PC-9 (cell line): Measurements from ENCODE around the gene CD180. TPM values are rescaled to one million over a fixed set of nuclear protein-coding genes. Genes with fewer than 3 reads are reported as not detected.

Experiments
- BruUV-seq: library from RNA; stranded (reverse); fragments of 400-500 nt; replicated peaks from 2 replicates; lab custom pipeline; 2021; lab: Mats Ljungman, UMichigan
- CTCF ChIA-PET: fragments of 300-600 bp; sonication (Branson Sonifier 250); formaldehyde crosslinking; loops from one replicate; lab custom pipeline; 2022; ENCODE audit warnings: antibody characterized with exemption; lab: Charles Lee
- POLR2A ChIA-PET: fragments of 300-600 bp; sonication (Branson Sonifier 250); formaldehyde crosslinking; loops from one replicate; lab custom pipeline; 2022; ENCODE audit warnings: antibody characterized with exemption; ENCODE audit not compliant: unreplicated experiment; lab: Charles Lee
- DNase-seq, 2 experiments: peaks; one replicate each; pipeline versions ENCODE4 v3.0.0 to v3.0.0-alpha.2; 2015 to 2022; ENCODE audit warnings: mixed read lengths in 1 of 2
- H2AFZ ChIP-seq: fragments of 200-600 bp; sonication (generic); 2 replicates; pipeline ENCODE4 v1.8.1; 2017; ENCODE audit warnings: antibody characterized with exemption
- H3F3A ChIP-seq: fragments of 200-600 bp; sonication (generic); 2 replicates; pipeline ENCODE4 v1.8.1; 2017; ENCODE audit warnings: antibody characterized with exemption, mild to moderate bottlenecking, low read depth; ENCODE audit not compliant: insufficient read depth
- H3K27ac ChIP-seq: fragments of 200-600 bp; sonication (generic); 2 replicates; pipeline ENCODE4 v1.6.1; 2016; ENCODE audit warnings: mixed run types
- H3K27me3 ChIP-seq: fragments of 200-600 bp; sonication (generic); 2 replicates; pipeline ENCODE4 v1.6.1; 2016; ENCODE audit warnings: low read depth, mixed run types; ENCODE audit not compliant: insufficient read depth
- H3K36me3 ChIP-seq: fragments of 200-600 bp; sonication (generic); 2 replicates; pipeline ENCODE4 v1.6.1; 2016; ENCODE audit warnings: low read depth, mixed run types
- H3K4me1 ChIP-seq: fragments of 200-600 bp; sonication (generic); replicated peaks from 2 replicates; pipeline ENCODE4 v1.6.1; 2016; ENCODE audit warnings: mixed run types; ENCODE audit not compliant: insufficient read depth
- H3K4me2 ChIP-seq: fragments of 200-600 bp; sonication (generic); 2 replicates; pipeline ENCODE4 v1.6.1; 2017; ENCODE audit warnings: mixed run types
- H3K4me3 ChIP-seq: fragments of 200-600 bp; sonication (generic); 2 replicates; pipeline ENCODE4 v1.6.1; 2016; ENCODE audit warnings: mixed run types
- H3K79me2 ChIP-seq: fragments of 200-600 bp; sonication (generic); 2 replicates; pipeline ENCODE4 v1.6.1; 2017; ENCODE audit warnings: low read depth, mixed run types
- H3K9me2 ChIP-seq: fragments of 200-600 bp; sonication (generic); 2 replicates; pipeline ENCODE4 v1.8.1; 2017; ENCODE audit warnings: mild to moderate bottlenecking; ENCODE audit not compliant: insufficient read depth
- H3K9me3 ChIP-seq: fragments of 200-600 bp; sonication (generic); 2 replicates; pipeline ENCODE4 v1.8.1; 2016; ENCODE audit warnings: low read depth; ENCODE audit not compliant: insufficient read depth
- H4K20me1 ChIP-seq: fragments of 200-600 bp; sonication (generic); 2 replicates; pipeline ENCODE4 v1.8.1; 2017; ENCODE audit not compliant: insufficient read depth
- EZH2 ChIP-seq: fragments of 200-600 bp; sonication (generic); IDR thresholded peaks from 2 replicates; pipeline ENCODE4 v1.8.0; 2017; ENCODE audit warnings: antibody characterized with exemption, low read depth
- intact Hi-C: fragments of 100-400 bp; cut with micrococcal nuclease; formaldehyde crosslinking; loops from one replicate; pipeline ENCODE4 v1.10.0; 2022; ENCODE audit not compliant: unreplicated experiment
- total RNA-seq: library from RNA; stranded (reverse); gene quantifications from 2 replicates; pipeline ENCODE4 v1.2.3, GENCODE V29; 2021
- TF ChIP-seq, protein P1 (sequence below): fragments of 200-600 bp; sonication (generic); conservative IDR thresholded peaks from 2 replicates; pipeline ENCODE4 v1.6.1; 2017; ENCODE audit warnings: mixed run types, antibody characterized with exemption, mild to moderate bottlenecking, moderate library complexity

The CD180 gene
- total RNA-seq, 1 experiment from 2014 or later = not detected

DNA sequence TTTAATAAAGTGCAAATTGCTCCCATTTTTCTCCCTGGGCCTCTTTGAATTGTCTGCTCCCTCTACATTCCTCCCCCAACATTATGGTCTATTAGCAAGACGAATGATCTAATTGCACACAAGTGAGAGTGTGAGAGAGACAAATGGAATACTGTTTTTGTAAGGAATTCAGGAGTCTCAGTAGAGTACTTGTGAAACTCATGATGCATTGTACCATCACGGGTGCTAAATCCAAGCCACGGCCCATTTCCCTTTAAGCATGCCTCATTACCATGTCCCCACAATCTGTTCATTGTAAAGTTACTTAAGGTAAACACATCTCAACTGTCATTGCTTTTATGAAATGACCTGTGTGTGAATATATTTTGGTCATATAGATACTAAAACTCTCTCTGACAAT lies 62.8 kb downstream of the CD180 start:
- Histone ChIP-seq H3K79me2 (no peaks in the 10 kb centered on the region), H3K4me1 (no peaks in the 10 kb centered on the region), H4K20me1 (0 out of 2 replicates have a peak, but pooled peaks cover 3% of the 10 kb centered on the region), H3K27ac (no peak overlapping the region), H3K4me3 (no peak overlapping the region), H3K9me3 (no peaks in the 10 kb centered on the region), H3K36me3 (peaks cover 15% of the 10 kb centered on the region; the same call in 1 of the 2 replicates), H3K9me2 (no peaks in the 10 kb centered on the region; the same call in 1 of the 2 replicates), H3K4me2 (no peak overlapping the region), H2AFZ (no peak overlapping the region), H3K27me3 (no peaks in the 10 kb centered on the region), H3F3A (no peaks in the 10 kb centered on the region)
- intact Hi-C loops = no loop called here
- ChIA-PET CTCF (no interaction called here), POLR2A (no interaction called here)
- no TSS peak for BruUV-seq
- no peak for DNase-seq
- TF ChIP-seq EZH2 = no peak
- TF ChIP-seq, protein P1, sequence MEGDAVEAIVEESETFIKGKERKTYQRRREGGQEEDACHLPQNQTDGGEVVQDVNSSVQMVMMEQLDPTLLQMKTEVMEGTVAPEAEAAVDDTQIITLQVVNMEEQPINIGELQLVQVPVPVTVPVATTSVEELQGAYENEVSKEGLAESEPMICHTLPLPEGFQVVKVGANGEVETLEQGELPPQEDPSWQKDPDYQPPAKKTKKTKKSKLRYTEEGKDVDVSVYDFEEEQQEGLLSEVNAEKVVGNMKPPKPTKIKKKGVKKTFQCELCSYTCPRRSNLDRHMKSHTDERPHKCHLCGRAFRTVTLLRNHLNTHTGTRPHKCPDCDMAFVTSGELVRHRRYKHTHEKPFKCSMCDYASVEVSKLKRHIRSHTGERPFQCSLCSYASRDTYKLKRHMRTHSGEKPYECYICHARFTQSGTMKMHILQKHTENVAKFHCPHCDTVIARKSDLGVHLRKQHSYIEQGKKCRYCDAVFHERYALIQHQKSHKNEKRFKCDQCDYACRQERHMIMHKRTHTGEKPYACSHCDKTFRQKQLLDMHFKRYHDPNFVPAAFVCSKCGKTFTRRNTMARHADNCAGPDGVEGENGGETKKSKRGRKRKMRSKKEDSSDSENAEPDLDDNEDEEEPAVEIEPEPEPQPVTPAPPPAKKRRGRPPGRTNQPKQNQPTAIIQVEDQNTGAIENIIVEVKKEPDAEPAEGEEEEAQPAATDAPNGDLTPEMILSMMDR = no peak

GRCh38 chr5:67133217-67133616 lies 63.4 kb downstream of the CD180 start:
- intact Hi-C loops = no loop called here
- POLR2A ChIA-PET = interaction anchor here (0.6 kb wide), 1 partner anchor 78 kb away, joined by 15 read pairs; no protein-coding TSS in a partner anchor

DNA sequence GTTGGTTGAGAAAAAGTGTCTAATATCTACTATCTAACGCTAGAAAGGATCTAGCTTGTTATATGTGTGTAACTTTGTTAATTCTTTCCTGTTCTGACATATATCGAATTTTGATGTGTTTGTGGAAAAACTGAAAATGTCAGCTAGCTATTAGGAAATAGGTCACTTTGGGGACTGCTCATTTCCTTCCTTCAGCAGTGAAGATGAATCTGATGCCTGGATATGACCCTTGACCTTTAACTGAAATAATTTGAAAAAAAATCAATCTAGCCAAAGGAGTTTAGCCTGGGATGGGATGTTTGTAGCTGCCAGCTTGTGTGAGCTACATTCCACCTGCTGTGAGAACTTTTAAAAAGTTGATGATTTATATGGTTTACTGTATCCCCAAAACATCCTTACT lies 66.8 kb downstream of the CD180 start:
- Histone ChIP-seq H2AFZ (no peak overlapping the region), H3K4me1 (no peaks in the 10 kb centered on the region), H3K79me2 (no peaks in the 10 kb centered on the region), H4K20me1 (0 out of 2 replicates have a peak, but pooled peaks cover 3% of the 10 kb centered on the region), H3K9me3 (no peaks in the 10 kb centered on the region), H3K36me3 (peaks cover 12% of the 10 kb centered on the region; the same call in 1 of the 2 replicates), H3K4me2 (no peak overlapping the region), H3F3A (no peaks in the 10 kb centered on the region), H3K4me3 (no peak overlapping the region), H3K27me3 (no peaks in the 10 kb centered on the region), H3K27ac (no peak overlapping the region), H3K9me2 (no peaks in the 10 kb centered on the region; the same call in 1 of the 2 replicates)
- BruUV-seq = no TSS peak
- ChIA-PET POLR2A (no interaction called here), CTCF (no interaction called here)
- intact Hi-C loops = no loop called here
- no peak for DNase-seq
- TF ChIP-seq, protein P1 = no peak
- TF ChIP-seq EZH2 = no peak

More at GRCh38 chr5:67133217-67133616, 63.4 kb downstream of the CD180 start:
- H2AFZ ChIP-seq = no peak overlapping the region
- CTCF ChIA-PET = interaction anchor here (0.6 kb wide), 1 partner anchor 114 kb away, joined by 3 read pairs; no protein-coding TSS in a partner anchor
- 0 out of 2 replicates have a peak, but pooled peaks cover 3% of the 10 kb centered on the region for H4K20me1 ChIP-seq
- TF ChIP-seq, protein P1 = no peak
- TF ChIP-seq EZH2 = no peak
- no peaks in the 10 kb centered on the region for H3K79me2 ChIP-seq
- H3K36me3 ChIP-seq = peaks cover 19% of the 10 kb centered on the region
- no peak for DNase-seq
- no peaks in the 10 kb centered on the region; the same call in 1 of the 2 replicates for H3K9me2 ChIP-seq
- no peaks in the 10 kb centered on the region for H3F3A ChIP-seq
- no peak overlapping the region for H3K27ac ChIP-seq
- no peaks in the 10 kb centered on the region for H3K9me3 ChIP-seq
- H3K27me3 ChIP-seq = no peaks in the 10 kb centered on the region
- no peaks in the 10 kb centered on the region for H3K4me1 ChIP-seq
- no peak overlapping the region for H3K4me3 ChIP-seq
- BruUV-seq = no TSS peak
- no peak overlapping the region for H3K4me2 ChIP-seq
